A549 (cell line): Measurements from ENCODE around the gene ZPBP2.

Experiments used
- BHLHE40 ChIP-seq: IDR thresholded peaks from 2 replicates; pipeline ENCODE4 v1.6.1; 2012; ENCODE audit warnings: low read depth, low read length, inconsistent platforms
- CHD2 ChIP-seq: fragments of 150-350 bp; IDR thresholded peaks from 2 replicates; pipeline ENCODE4 v1.6.1; 2014; ENCODE audit warnings: low read length; ENCODE audit not compliant: partially characterized antibody
- EP300 ChIP-seq, 2 experiments: fragments of >200 bp; sonication (Bioruptor Twin); formaldehyde crosslinking; IDR thresholded peaks; 2 replicates in 1 of 2; 3 replicates in 1 of 2; pipeline ENCODE4 v1.6.1; 2016 to 2017
- ESRRA ChIP-seq: fragments of 150-350 bp; IDR thresholded peaks from 2 replicates; pipeline ENCODE4 v1.6.1; 2014; ENCODE audit warnings: mild to moderate bottlenecking, low read length, borderline replicate concordance
- GATA3 ChIP-seq: IDR thresholded peaks from 2 replicates; pipeline ENCODE4 v1.6.1; 2012; ENCODE audit warnings: borderline replicate concordance
- HOXA7 ChIP-seq: fragments of 250-450 bp; sonication (Bioruptor Pico); IDR thresholded peaks from 2 replicates; pipeline ENCODE4 v1.5.0; 2020; ENCODE audit warnings: mild to moderate bottlenecking, moderate library complexity
- KDM1A ChIP-seq: fragments of 200-600 bp; sonication (generic); IDR thresholded peaks from 2 replicates; pipeline ENCODE4 v1.6.1; 2016; ENCODE audit warnings: low read depth, mild to moderate bottlenecking
- POLR2A ChIP-seq: IDR thresholded peaks from 2 replicates; pipeline ENCODE4 v1.6.1; 2012; ENCODE audit warnings: mild to moderate bottlenecking, low read length
- RAD21 ChIP-seq, 2 experiments: fragments of >200 bp in 1 of 2; sonication (Bioruptor Twin) in 1 of 2; formaldehyde crosslinking in 1 of 2; IDR thresholded peaks in 1 of 2; conservative IDR thresholded peaks in 1 of 2; 2 replicates in 1 of 2; 3 replicates in 1 of 2; pipeline ENCODE4 v1.6.1; 2012 to 2018; ENCODE audit warnings: inconsistent platforms in 1 of 2
- RARB ChIP-seq: fragments of 250-450 bp; sonication (Bioruptor Pico); IDR thresholded peaks from 2 replicates; pipeline ENCODE4 v1.8.0; 2021; ENCODE audit warnings: mild to moderate bottlenecking, moderate library complexity
- RCOR1 ChIP-seq: fragments of 150-350 bp; IDR thresholded peaks from 2 replicates; pipeline ENCODE4 v1.6.1; 2014; ENCODE audit warnings: antibody characterized with exemption, low read length, low read depth
- TF ChIP-seq, protein P1 (sequence below): fragments of >200 bp; sonication (Bioruptor Twin); formaldehyde crosslinking; IDR thresholded peaks from 3 replicates; pipeline ENCODE4 v1.5.1; 2016
- TF ChIP-seq, protein P2 (sequence below): fragments of >200 bp; sonication (Bioruptor Twin); formaldehyde crosslinking; IDR thresholded peaks from 3 replicates; pipeline ENCODE4 v1.6.1; 2016

DNA sequence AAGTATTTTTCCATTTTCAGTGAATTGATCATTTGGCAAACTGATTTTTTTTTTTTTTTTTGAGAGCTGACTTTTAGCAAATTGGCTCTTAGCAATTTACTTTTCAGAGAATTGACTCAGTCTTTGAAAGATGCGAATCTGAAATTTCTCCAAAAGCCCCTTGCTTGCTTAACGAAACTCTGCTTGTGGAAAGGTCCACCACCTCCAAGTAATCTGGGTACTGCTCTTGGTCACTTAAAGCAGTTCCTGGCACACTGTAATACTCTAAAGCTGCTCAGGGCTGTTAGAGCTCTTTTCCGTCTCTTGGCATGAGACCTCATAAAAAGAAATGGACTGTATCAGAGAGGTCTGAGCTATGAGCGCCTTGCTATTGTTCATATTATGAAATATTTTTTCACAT, 47.6 kb downstream of the ZPBP2 start:
- TF ChIP-seq RCOR1 (no peak), EP300 (IDR thresholded peaks at IDR 0.05) (no peak), POLR2A (no peak), KDM1A (no peak), RARB (CRISPR knock-in tag) (no peak), CHD2 (no peak), HOXA7 (CRISPR knock-in tag) (no peak), BHLHE40 (no peak), RAD21 (conservative IDR thresholded peaks at IDR 0.05 in 1 of 2, IDR thresholded peaks at IDR 0.05 in 1 of 2) (no peak), ESRRA (no peak), GATA3 (no peak)
- TF ChIP-seq, protein P1, sequence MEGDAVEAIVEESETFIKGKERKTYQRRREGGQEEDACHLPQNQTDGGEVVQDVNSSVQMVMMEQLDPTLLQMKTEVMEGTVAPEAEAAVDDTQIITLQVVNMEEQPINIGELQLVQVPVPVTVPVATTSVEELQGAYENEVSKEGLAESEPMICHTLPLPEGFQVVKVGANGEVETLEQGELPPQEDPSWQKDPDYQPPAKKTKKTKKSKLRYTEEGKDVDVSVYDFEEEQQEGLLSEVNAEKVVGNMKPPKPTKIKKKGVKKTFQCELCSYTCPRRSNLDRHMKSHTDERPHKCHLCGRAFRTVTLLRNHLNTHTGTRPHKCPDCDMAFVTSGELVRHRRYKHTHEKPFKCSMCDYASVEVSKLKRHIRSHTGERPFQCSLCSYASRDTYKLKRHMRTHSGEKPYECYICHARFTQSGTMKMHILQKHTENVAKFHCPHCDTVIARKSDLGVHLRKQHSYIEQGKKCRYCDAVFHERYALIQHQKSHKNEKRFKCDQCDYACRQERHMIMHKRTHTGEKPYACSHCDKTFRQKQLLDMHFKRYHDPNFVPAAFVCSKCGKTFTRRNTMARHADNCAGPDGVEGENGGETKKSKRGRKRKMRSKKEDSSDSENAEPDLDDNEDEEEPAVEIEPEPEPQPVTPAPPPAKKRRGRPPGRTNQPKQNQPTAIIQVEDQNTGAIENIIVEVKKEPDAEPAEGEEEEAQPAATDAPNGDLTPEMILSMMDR, result no peak
- TF ChIP-seq, protein P2, sequence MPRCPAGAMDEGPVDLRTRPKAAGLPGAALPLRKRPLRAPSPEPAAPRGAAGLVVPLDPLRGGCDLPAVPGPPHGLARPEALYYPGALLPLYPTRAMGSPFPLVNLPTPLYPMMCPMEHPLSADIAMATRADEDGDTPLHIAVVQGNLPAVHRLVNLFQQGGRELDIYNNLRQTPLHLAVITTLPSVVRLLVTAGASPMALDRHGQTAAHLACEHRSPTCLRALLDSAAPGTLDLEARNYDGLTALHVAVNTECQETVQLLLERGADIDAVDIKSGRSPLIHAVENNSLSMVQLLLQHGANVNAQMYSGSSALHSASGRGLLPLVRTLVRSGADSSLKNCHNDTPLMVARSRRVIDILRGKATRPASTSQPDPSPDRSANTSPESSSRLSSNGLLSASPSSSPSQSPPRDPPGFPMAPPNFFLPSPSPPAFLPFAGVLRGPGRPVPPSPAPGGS, result no peak
